CD4-positive, CD25-positive, alpha-beta regulatory T cell (primary cell): ENCODE measurements around the gene RARRES2. TPM values are rescaled to one million over a fixed set of nuclear protein-coding genes. Genes with fewer than 3 reads are reported as not detected.
A peak's percentile ranks its signal among the peaks of the same experiment; 100 is the strongest.
"Not testable (repeated sequence)": the region's sequence is repeated elsewhere in the genome, so short reads cannot be mapped to it uniquely, and the experiment has no call there.

Experiments
- ATAC-seq, 2 donors: fragments of 150-1000 bp; cut with Tn5 transposase; one replicate each; pipeline ENCODE4 v1.10.0; 2021; ENCODE audit warnings: low read depth in 2 of 2, moderate number of reproducible peaks in 2 of 2, moderate library complexity in 1 of 2
- DNase-seq, 3 donors: peaks; one replicate each; pipeline versions ENCODE4 v3.0.0 to v3.0.0-alpha.2; 2012 to 2022; ENCODE audit warnings: mixed read lengths in 1 of 3
- H3K27ac ChIP-seq: one replicate; pipeline ENCODE4 v1.7.0; 2013; ENCODE audit warnings: mild to moderate bottlenecking, low read length; ENCODE audit not compliant: insufficient read depth, poor library complexity, severe bottlenecking
- H3K27me3 ChIP-seq: one replicate; pipeline ENCODE4 v1.7.0; 2013; ENCODE audit warnings: low read length; ENCODE audit not compliant: control insufficient read depth, insufficient read depth
- H3K36me3 ChIP-seq: one replicate; pipeline ENCODE4 v1.7.0; 2013; ENCODE audit warnings: mild to moderate bottlenecking, low read length, moderate library complexity; ENCODE audit not compliant: control insufficient read depth, insufficient read depth
- H3K4me1 ChIP-seq: 2 replicates; pipeline ENCODE4 v1.7.0; 2013; ENCODE audit warnings: mild to moderate bottlenecking, low read length; ENCODE audit not compliant: insufficient read depth, control insufficient read depth, poor library complexity, severe bottlenecking
- H3K4me3 ChIP-seq: one replicate; pipeline ENCODE4 v1.7.0; 2013; ENCODE audit warnings: low read depth, mild to moderate bottlenecking, low read length, moderate library complexity
- H3K9me3 ChIP-seq, 2 experiments: 1 replicate in 1 of 2; 2 replicates in 1 of 2; pipeline ENCODE4 v1.7.0; 2013; ENCODE audit warnings: low read length in 2 of 2, mild to moderate bottlenecking in 1 of 2, moderate library complexity in 1 of 2; ENCODE audit not compliant: control insufficient read depth in 2 of 2
- H3K27ac Mint-ChIP-seq, 3 donors: one replicate each; pipeline ENCODE4 v1.8.0; 2020 to 2022; ENCODE audit warnings: mild to moderate bottlenecking in 3 of 3, mixed read lengths in 3 of 3, moderate library complexity in 2 of 3
- H3K27me3 Mint-ChIP-seq: one replicate; pipeline ENCODE4 v1.8.0; 2022; ENCODE audit warnings: mild to moderate bottlenecking, mixed read lengths
- H3K36me3 Mint-ChIP-seq: one replicate; pipeline ENCODE4 v1.8.0; 2020; ENCODE audit warnings: mixed read lengths
- H3K4me1 Mint-ChIP-seq, 4 donors: one replicate each; pipeline ENCODE4 v1.8.0; 2020 to 2022; ENCODE audit warnings: mixed read lengths in 4 of 4, mild to moderate bottlenecking in 1 of 4
- H3K4me3 Mint-ChIP-seq, 4 donors: one replicate each; pipeline ENCODE4 v1.8.0; 2020 to 2022; ENCODE audit warnings: mild to moderate bottlenecking in 4 of 4, mixed read lengths in 4 of 4, moderate library complexity in 3 of 4
- H3K9me3 Mint-ChIP-seq, 7 donors: one replicate each; pipeline ENCODE4 v1.8.0; 2020 to 2022; ENCODE audit warnings: mixed read lengths in 7 of 7, mild to moderate bottlenecking in 3 of 7, moderate library complexity in 2 of 7
- polyA plus RNA-seq, 4 donors: library from polyadenylated mRNA; unstranded; fragments of 300-500 nt; fragmentation: Illumina TruSeq; gene quantifications; one replicate each; pipeline ENCODE4 v1.2.3, GENCODE V29; 2021
- total RNA-seq: library from RNA; stranded (reverse); gene quantifications from one replicate; pipeline ENCODE4 v1.2.3, GENCODE V29; 2022

The RARRES2 gene
- total and polyA plus RNA-seq, 5 donors from 2014 or later: not detected

GRCh38 chr7:150312649-150313366 lies 28.6 kb downstream of the RARRES2 start:
- not testable (repeated sequence) for H3K4me1 Mint-ChIP-seq, H3K4me1 ChIP-seq

GRCh38 chr7:150311711-150312110 lies 29.7 kb downstream of the RARRES2 start:
- no peak overlapping the region for H3K27ac ChIP-seq

More at GRCh38 chr7:150312649-150313366, 28.6 kb downstream of the RARRES2 start:
- H3K9me3 ChIP-seq, H3K27ac ChIP-seq, DNase-seq, H3K4me3 ChIP-seq, H3K27me3 Mint-ChIP-seq, ATAC-seq, H3K9me3 Mint-ChIP-seq, H3K27ac Mint-ChIP-seq, H3K4me3 Mint-ChIP-seq, H3K36me3 Mint-ChIP-seq, H3K27me3 ChIP-seq, H3K36me3 ChIP-seq: not testable (repeated sequence)

DNA sequence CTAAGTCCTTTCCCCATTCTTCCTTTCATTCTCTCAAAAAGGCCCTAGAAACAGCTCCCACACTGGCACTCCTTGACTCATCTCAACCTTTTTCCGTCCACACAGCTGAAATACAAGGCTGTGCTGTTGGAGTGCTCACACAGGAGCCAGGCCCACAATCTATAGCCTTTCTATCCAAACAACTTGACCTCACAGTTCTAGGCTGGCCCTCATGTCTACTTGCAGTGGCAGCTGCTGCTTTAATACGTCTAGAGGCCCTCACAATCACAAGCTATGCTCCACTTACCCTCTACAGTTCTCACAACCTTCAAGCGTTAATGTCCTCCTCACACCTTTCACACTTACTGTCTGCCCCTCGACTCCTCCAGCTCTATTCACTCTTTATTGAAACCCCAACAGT lies 30.3 kb downstream of the RARRES2 start:
- Histone ChIP-seq H3K36me3 (no peaks in the 10 kb centered on the region), H3K4me3 (no peak overlapping the region), H3K27ac (no peak overlapping the region), H3K4me1 (no peaks in the 10 kb centered on the region), H3K9me3 (no peaks in the 10 kb centered on the region), H3K27me3 (no peaks in the 10 kb centered on the region)
- no peak overlapping the region for H3K4me3 Mint-ChIP-seq
- H3K36me3 Mint-ChIP-seq: peaks cover 3% of the 10 kb centered on the region
- no peaks in the 10 kb centered on the region for H3K27me3 Mint-ChIP-seq
- H3K27ac Mint-ChIP-seq: no peak overlapping the region
- peaks cover 0 to 1% (median 0%) of the 10 kb centered on the region in 7 donors for H3K9me3 Mint-ChIP-seq
- H3K4me1 Mint-ChIP-seq: peaks cover 0 to 6% (median 2%) of the 10 kb centered on the region in 4 donors
- DNase-seq: no peak
- no peak for ATAC-seq

More at GRCh38 chr7:150311711-150312110, 29.7 kb downstream of the RARRES2 start:
- Mint-ChIP-seq H3K36me3 (peaks cover 3% of the 10 kb centered on the region), H3K4me3 (no peak overlapping the region), H3K4me1 (peaks cover 0 to 6% (median 2%) of the 10 kb centered on the region in 4 donors), H3K27ac (no peak overlapping the region), H3K27me3 (no peaks in the 10 kb centered on the region), H3K9me3 (peaks cover 0 to 1% (median 0%) of the 10 kb centered on the region in 7 donors)
- Histone ChIP-seq H3K36me3 (no peaks in the 10 kb centered on the region), H3K9me3 (no peaks in the 10 kb centered on the region), H3K4me3 (no peak overlapping the region), H3K4me1 (no peaks in the 10 kb centered on the region), H3K27me3 (no peaks in the 10 kb centered on the region)
- no peak for DNase-seq
- ATAC-seq: no peak

DNA sequence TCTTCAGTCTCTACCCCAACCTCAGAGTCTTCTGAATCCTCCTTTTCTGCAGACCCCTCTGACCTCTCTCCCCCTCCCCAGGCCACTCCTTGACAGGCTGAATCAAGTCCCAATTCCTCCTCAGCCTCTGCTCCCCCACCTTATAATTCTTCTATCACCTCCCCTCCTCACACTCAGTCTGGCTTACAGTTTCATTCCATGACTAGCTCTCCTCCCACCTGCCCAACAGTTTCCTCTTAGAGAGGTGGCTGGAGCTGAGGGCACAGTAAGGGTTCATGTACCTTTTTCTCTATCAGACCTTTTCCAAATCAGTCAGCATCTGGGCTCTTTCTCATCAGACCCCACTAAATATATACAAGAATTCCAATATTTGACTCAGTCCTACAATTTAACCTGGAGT lies 32.9 kb downstream of the RARRES2 start:
- Histone ChIP-seq H3K27ac (no peak overlapping the region), H3K4me3 (no peak overlapping the region), H3K36me3 (no peaks in the 10 kb centered on the region), H3K9me3 (no peaks in the 10 kb centered on the region), H3K4me1 (no peaks in the 10 kb centered on the region), H3K27me3 (no peaks in the 10 kb centered on the region)
- H3K9me3 Mint-ChIP-seq: peaks cover 0 to 1% (median 0%) of the 10 kb centered on the region in 7 donors
- no peak overlapping the region for H3K4me3 Mint-ChIP-seq
- ATAC-seq: no peak
- no peaks in the 10 kb centered on the region for H3K27me3 Mint-ChIP-seq
- peaks cover 3% of the 10 kb centered on the region for H3K36me3 Mint-ChIP-seq
- no peak overlapping the region for H3K27ac Mint-ChIP-seq
- H3K4me1 Mint-ChIP-seq: peaks cover 0 to 9% (median 3%) of the 10 kb centered on the region in 4 donors
- no peak for DNase-seq

DNA sequence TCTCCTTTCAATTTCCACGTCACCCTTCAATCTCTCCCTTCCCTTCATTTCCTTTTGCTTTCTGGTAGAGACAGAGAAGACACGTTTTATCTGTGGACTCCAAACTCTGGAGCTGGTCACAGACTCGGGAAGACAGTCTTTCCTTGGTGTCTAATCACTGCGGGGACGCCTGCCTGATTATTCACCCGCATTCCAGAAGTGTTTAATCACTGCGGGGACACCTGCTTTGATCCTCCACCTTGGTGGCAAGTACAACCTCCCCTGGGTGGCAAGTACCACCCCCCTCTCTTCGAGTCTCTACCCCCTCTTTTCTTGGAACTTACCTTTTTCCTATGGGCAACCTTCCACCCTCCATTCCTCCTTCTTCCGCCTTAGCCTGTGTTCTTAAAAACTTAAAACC lies 33.5 kb downstream of the RARRES2 start:
- Mint-ChIP-seq H3K36me3 (no peaks in the 10 kb centered on the region), H3K9me3 (peaks cover 0 to 1% (median 0%) of the 10 kb centered on the region in 7 donors), H3K27ac (no peak overlapping the region), H3K4me3 (no peak overlapping the region), H3K27me3 (no peaks in the 10 kb centered on the region), H3K4me1 (peaks cover 0 to 9% (median 3%) of the 10 kb centered on the region in 4 donors)
- DNase-seq: no peak
- H3K27ac ChIP-seq: no peak overlapping the region
- no peak for ATAC-seq
- no peaks in the 10 kb centered on the region for H3K4me1 ChIP-seq
- H3K27me3 ChIP-seq: no peaks in the 10 kb centered on the region
- H3K4me3 ChIP-seq: no peak overlapping the region
- no peaks in the 10 kb centered on the region for H3K9me3 ChIP-seq
- H3K36me3 ChIP-seq: no peaks in the 10 kb centered on the region

GRCh38 chr7:150307129-150307528 lies 34.3 kb downstream of the RARRES2 start:
- H3K4me1 Mint-ChIP-seq: peaks cover 0 to 9% (median 3%) of the 10 kb centered on the region in 4 donors
- H3K36me3 ChIP-seq: no peaks in the 10 kb centered on the region
- no peak overlapping the region for H3K27ac ChIP-seq
- no peaks in the 10 kb centered on the region for H3K4me1 ChIP-seq
- H3K27me3 Mint-ChIP-seq: no peaks in the 10 kb centered on the region
- H3K27me3 ChIP-seq: no peaks in the 10 kb centered on the region
- DNase-seq: no peak
- peaks cover 0 to 1% (median 0%) of the 10 kb centered on the region in 7 donors for H3K9me3 Mint-ChIP-seq
- H3K9me3 ChIP-seq: no peaks in the 10 kb centered on the region
- no peak overlapping the region for H3K4me3 Mint-ChIP-seq
- H3K4me3 ChIP-seq: no peak overlapping the region
- ATAC-seq: no peak
- no peaks in the 10 kb centered on the region for H3K36me3 Mint-ChIP-seq
- peak overlapping the region in 1 of 3 donors; percentile 7 for H3K27ac Mint-ChIP-seq

- H3K4me1 Mint-ChIP-seq, H3K27ac Mint-ChIP-seq, H3K27ac ChIP-seq: not testable (repeated sequence)
Measured at GRCh38 chr7:150306377-150306776, 35.1 kb downstream of the RARRES2 start.

GRCh38 chr7:150305903-150306284 lies 35.5 kb downstream of the RARRES2 start:
- not testable (repeated sequence) for H3K27me3 ChIP-seq, H3K4me3 ChIP-seq, H3K27me3 Mint-ChIP-seq, H3K4me1 ChIP-seq, DNase-seq, H3K36me3 Mint-ChIP-seq, H3K4me1 Mint-ChIP-seq, H3K27ac Mint-ChIP-seq, H3K36me3 ChIP-seq, ATAC-seq, H3K27ac ChIP-seq, H3K4me3 Mint-ChIP-seq, H3K9me3 Mint-ChIP-seq, H3K9me3 ChIP-seq

More at GRCh38 chr7:150306377-150306776, 35.1 kb downstream of the RARRES2 start:
- not testable (repeated sequence) for H3K4me1 ChIP-seq, H3K27me3 ChIP-seq, H3K9me3 Mint-ChIP-seq, DNase-seq, H3K36me3 ChIP-seq, H3K4me3 Mint-ChIP-seq, H3K27me3 Mint-ChIP-seq, H3K36me3 Mint-ChIP-seq, ATAC-seq, H3K4me3 ChIP-seq, H3K9me3 ChIP-seq
